ENCODE data around the gene PPDPF.

DNA sequence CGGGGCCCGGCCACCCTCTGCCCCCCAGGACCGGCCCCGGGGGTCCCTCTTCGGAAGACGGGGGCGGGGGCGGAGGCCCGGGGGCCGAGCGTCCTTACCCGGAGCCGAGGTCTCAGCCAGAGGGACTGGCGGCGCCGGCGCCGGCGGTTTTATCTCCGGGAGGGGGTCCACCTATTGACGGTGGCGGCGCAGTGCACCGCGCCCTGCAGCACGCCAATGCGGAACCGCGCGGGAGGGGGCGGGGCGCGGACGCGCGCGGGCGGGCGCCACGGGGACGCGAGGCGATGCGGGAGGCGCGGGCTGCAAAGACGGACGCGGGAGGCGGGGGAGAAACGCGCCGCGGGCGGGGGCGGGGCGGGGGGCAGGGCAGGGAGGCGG lies 21.6 kb upstream of the PPDPF start, which contains the start of gene EEF1A2:
- TF ChIP-seq POLR2A (IDR thresholded peaks at IDR 0.05): no peak
- TF ChIP-seq, protein P1, sequence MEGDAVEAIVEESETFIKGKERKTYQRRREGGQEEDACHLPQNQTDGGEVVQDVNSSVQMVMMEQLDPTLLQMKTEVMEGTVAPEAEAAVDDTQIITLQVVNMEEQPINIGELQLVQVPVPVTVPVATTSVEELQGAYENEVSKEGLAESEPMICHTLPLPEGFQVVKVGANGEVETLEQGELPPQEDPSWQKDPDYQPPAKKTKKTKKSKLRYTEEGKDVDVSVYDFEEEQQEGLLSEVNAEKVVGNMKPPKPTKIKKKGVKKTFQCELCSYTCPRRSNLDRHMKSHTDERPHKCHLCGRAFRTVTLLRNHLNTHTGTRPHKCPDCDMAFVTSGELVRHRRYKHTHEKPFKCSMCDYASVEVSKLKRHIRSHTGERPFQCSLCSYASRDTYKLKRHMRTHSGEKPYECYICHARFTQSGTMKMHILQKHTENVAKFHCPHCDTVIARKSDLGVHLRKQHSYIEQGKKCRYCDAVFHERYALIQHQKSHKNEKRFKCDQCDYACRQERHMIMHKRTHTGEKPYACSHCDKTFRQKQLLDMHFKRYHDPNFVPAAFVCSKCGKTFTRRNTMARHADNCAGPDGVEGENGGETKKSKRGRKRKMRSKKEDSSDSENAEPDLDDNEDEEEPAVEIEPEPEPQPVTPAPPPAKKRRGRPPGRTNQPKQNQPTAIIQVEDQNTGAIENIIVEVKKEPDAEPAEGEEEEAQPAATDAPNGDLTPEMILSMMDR (IDR thresholded peaks at IDR 0.05): no peak

Data from uterus (tissue), 2 donors.